Coronary artery (tissue), 2 donors: Measurements from ENCODE around the gene HS3ST1.

ENCODE experiments used
- DNase-seq: peaks from one replicate; pipeline ENCODE4 v3.0.0-alpha.2; 2017; ENCODE audit warnings: low spot score
- H3K27ac ChIP-seq, 2 donors: fragments of 200-600 bp; sonication (generic); one replicate each; pipeline ENCODE4 v1.5.1; 2016 to 2019
- H3K4me3 ChIP-seq: fragments of 200-600 bp; sonication (generic); 2 replicates; pipeline ENCODE4 v1.5.1; 2016; ENCODE audit warnings: mild to moderate bottlenecking, moderate library complexity
- CTCF ChIP-seq: fragments of 200-600 bp; sonication (generic); IDR thresholded peaks from one replicate; pipeline ENCODE4 v1.5.1; 2019; ENCODE audit warnings: antibody characterized with exemption

The HS3ST1 gene

DNA sequence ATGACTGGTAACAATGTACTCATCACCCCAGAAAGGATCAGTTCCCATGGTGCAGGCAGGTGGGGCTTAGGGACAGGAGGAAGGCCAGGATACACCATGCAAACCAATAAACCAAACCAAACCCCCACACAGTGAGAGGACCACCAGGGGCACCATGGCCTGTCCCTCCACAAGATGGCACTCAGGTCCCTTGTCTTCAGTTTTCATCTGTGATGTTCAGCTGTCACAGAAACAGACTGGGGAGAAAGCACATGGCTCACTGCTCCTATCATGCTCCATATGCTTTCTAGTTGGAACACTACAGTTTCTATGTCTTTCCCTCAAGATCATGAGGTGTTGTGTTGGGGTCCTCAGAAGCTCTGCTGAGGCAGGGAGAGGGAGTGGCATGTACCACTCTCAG, 10.1 kb downstream of the HS3ST1 start:
- no peak for DNase-seq
- H3K4me3 ChIP-seq: no peak overlapping the region
- no peak for TF ChIP-seq CTCF

DNA sequence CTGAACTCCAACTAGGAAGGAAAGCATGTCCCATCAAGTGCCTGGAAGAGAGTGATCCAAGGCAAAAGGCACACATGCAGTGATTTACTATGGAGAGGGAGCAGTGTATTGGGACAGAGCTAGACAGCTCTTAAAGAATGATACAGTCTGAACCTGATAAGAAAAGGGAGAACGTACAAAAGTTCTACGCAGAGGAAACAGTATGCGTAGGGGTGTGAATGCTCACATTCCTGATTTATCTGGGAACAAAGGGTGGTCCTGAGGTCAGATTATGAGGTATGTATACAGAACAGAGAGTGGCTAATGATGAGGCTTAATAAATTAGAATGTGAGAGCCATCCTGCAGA, 12.0 kb downstream of the HS3ST1 start:
- Histone ChIP-seq H3K4me3 (no peak overlapping the region), H3K27ac (no peak overlapping the region)
- DNase-seq: no peak
- TF ChIP-seq CTCF: no peak

More for the DNA sequence above, 10.1 kb downstream of the HS3ST1 start:
- H3K27ac ChIP-seq: no peak overlapping the region

DNA sequence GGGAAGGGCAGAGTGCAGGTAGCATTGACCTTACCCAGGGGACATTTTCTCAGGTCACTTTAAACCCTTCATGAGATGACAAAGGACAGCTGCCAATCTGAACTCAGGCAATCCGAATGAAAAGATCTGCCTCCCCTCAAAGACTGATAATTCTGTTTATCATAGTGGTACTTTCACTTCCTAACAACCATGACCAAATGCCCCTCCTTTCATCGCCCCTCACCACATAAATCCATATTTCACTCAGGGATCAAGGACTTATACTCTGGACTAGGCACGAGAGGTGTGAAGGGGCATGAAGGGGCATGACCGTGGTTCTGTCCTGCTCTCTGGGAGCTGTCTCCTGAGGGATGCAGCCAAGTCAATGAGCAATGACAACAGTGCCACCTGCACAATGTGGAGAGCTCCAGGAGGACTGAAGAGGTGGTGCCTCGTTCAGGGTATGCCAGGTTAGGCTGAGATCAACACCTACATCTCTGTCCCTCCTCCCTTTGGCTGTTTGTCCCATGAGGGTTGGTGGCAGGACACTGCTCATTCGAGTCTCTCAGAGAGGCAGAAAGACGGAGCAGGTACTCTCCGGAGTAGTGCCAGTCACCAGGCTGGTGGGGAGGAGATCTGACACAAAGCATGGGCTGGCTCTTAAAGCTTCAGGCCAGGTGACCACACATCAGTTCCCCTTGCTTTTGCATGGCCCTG, 12.5 kb downstream of the HS3ST1 start:
- Histone ChIP-seq H3K4me3 (no peak overlapping the region), H3K27ac (no peak overlapping the region)
- no peak for DNase-seq
- no peak for TF ChIP-seq CTCF

- TF ChIP-seq CTCF: no peak
- no peak overlapping the region for H3K27ac ChIP-seq
- H3K4me3 ChIP-seq: no peak overlapping the region
- DNase-seq: no peak
Observed at GRCh38 chr4:11415409-11416070, 13.2 kb downstream of the HS3ST1 start.

GRCh38 chr4:11412211-11412610, 16.5 kb downstream of the HS3ST1 start:
- Histone ChIP-seq H3K4me3 (no peak overlapping the region), H3K27ac (no peak overlapping the region)
- no peak for DNase-seq
- TF ChIP-seq CTCF: no peak

DNA sequence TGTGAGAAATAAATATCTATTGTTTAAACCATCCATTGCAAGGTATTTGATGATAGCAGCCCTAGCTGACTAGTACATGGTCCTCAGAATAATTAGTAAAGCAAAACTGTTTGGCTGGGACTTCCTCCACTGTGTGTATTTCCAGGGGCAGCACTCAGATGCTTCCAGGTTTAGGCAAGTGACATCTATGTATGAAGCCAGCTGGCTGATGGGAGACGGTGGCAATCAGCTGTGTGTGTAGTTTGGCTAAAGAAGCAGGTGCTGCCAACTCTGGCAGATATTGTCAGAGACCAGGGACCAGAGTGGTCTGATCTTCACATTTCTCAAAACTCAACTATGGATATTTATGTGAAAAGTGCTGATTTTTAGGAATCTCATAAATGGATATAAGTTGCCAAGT, 19.1 kb downstream of the HS3ST1 start:
- H3K4me3 ChIP-seq: no peak overlapping the region
- no peak for TF ChIP-seq CTCF
- no peak overlapping the region for H3K27ac ChIP-seq
- DNase-seq: no peak
